Aorta (tissue), 5 donors: ENCODE results near the gene WARS2. TPM values are rescaled to one million over a fixed set of nuclear protein-coding genes. Genes with fewer than 3 reads are reported as not detected.

Source experiments
- ATAC-seq: fragments of 200-7000 bp; cut with Tn5 transposase; one replicate; pipeline ENCODE4 v1.9.1; 2022; ENCODE audit warnings: moderate library complexity; ENCODE audit not compliant: low FRiP score
- DNase-seq, 2 donors: peaks; one replicate each; pipeline ENCODE4 v3.0.0-alpha.2; 2020
- H3K27ac ChIP-seq, 2 donors: one replicate each; pipeline ENCODE4 v1.5.1; 2013; ENCODE audit warnings: low read length in 2 of 2, mild to moderate bottlenecking in 2 of 2, moderate library complexity in 2 of 2, control low read depth in 1 of 2, inconsistent platforms in 1 of 2, low read depth in 1 of 2
- H3K27me3 ChIP-seq, 2 donors: one replicate each; pipeline ENCODE4 v1.6.1; 2013; ENCODE audit warnings: control low read depth in 1 of 2, low read length in 1 of 2, mild to moderate bottlenecking in 1 of 2, moderate library complexity in 1 of 2; ENCODE audit not compliant: insufficient read depth in 2 of 2, control insufficient read depth in 1 of 2
- H3K36me3 ChIP-seq, 2 donors: one replicate each; pipeline ENCODE4 v1.6.1; 2013; ENCODE audit warnings: control low read depth in 1 of 2, low read length in 1 of 2, mild to moderate bottlenecking in 1 of 2; ENCODE audit not compliant: insufficient read depth in 2 of 2, control insufficient read depth in 1 of 2
- H3K4me1 ChIP-seq, 2 donors: one replicate each; pipeline ENCODE4 v1.6.1; 2013; ENCODE audit warnings: low read length in 2 of 2, control low read depth in 1 of 2, mild to moderate bottlenecking in 1 of 2, moderate library complexity in 1 of 2; ENCODE audit not compliant: insufficient read depth in 2 of 2, control insufficient read depth in 1 of 2
- H3K4me3 ChIP-seq, 2 donors: one replicate each; pipeline ENCODE4 v1.5.1; 2013; ENCODE audit warnings: low read length in 2 of 2, control low read depth in 1 of 2, mild to moderate bottlenecking in 1 of 2
- H3K9me3 ChIP-seq: one replicate; pipeline ENCODE4 v1.6.1; 2013; ENCODE audit warnings: mild to moderate bottlenecking, low read length; ENCODE audit not compliant: control insufficient read depth
- WGBS, 2 donors: extraction: QIAGEN DNeasy Blood & Tissue Kit; methylation state at CpG; one replicate each; pipeline ENCODE4 v1.1.7; 2013; 5-methylcytosine and 5-hydroxymethylcytosine counted together
- intact Hi-C, 2 donors: fragments of 100-400 bp; cut with DNase I; formaldehyde crosslinking; loops; one replicate each; pipeline versions ENCODE4 v1.14.2 to v1.15.0; 2022
- polyA plus RNA-seq, 2 donors: library from polyadenylated mRNA; stranded (reverse); fragments of 200-250 nt; gene quantifications; one replicate each; pipeline ENCODE4 v1.2.3, GENCODE V29; 2013
- total RNA-seq, 2 donors: library from RNA; stranded (reverse); fragmentation: NEBNext Ultra II Directional; extraction: Animal tissue kit (Norgen Biotek cat#: 25700); gene quantifications; one replicate each; pipeline ENCODE4 v1.2.1, GENCODE V29; 2021
- donor health status: healthy with polysubstance abuse.
- donor health status: Bipolar disorder and iron deficiency.
- donor health status: DM: no; HTN: no; CAD: no.
- donor health status: DM: no; HTN: no; CAD: no.
- donor health status: DM: yes; HTN: yes; CAD: no.

Gene WARS2
- total and polyA plus RNA-seq, 4 donors, result 6.6 to 11.5 (median 8.7) TPM

DNA sequence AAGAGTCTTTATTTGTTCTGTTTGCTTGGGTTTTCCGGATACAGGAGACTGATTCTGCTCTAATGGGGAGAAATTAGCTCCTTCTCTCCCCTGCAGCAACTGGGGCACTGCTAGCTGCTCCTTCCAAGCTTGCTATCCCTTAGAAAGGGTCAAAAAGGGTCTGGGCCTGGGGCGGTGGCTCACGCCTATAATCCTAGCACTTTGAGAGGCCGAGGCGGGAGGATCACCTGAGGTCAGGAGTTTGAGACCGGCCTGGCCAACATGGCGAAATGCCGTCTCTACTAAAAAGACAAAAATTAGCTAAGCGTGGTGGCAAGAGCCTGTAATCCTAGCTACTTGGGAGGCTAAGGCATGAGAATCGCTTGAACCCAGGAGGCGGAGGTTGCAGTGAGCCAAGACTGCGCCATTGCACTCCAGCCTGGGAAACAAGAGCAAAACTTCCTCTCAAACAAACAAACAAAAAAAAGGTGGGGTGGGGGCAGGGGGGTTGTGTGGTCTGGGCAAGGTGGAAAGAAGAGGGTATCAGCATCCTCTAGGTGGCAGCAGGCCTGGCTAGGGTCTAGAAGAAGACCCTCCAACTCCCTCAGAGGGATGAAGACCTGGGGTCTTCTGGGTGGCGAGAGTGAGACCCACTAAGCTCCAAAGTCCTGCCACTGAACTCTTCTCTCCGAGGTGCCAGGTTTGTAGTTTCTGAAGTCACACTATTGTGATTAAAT, 136.9 kb downstream of the WARS2 start:
- DNase-seq (no peak), ATAC-seq (no peak)
- 60 to 73% methylated on average over 14 of the region's 14 CpGs for WGBS, 2 donors
- Histone ChIP-seq H3K27ac (no peak overlapping the region), H3K36me3 (no peaks in the 10 kb centered on the region), H3K4me1 (no peaks in the 10 kb centered on the region), H3K9me3 (no peaks in the 10 kb centered on the region), H3K27me3 (peaks cover 0 to 2% of the 10 kb centered on the region in 2 donors), H3K4me3 (no peak overlapping the region)
- intact Hi-C loops, result no loop called here

- no peaks in the 10 kb centered on the region for H3K9me3 ChIP-seq
- H3K4me1 ChIP-seq, result no peaks in the 10 kb centered on the region
- no peak overlapping the region for H3K4me3 ChIP-seq
- peaks cover 0 to 2% of the 10 kb centered on the region in 2 donors for H3K27me3 ChIP-seq
- intact Hi-C loops, result no loop called here
- no peaks in the 10 kb centered on the region for H3K36me3 ChIP-seq
- 19 to 25% methylated on average over 16 of the region's 16 CpGs for WGBS, 2 donors
- no peak overlapping the region for H3K27ac ChIP-seq
- no peak for DNase-seq
- ATAC-seq, result peak; percentile 28
These were observed 138.3 kb downstream of the WARS2 start for GRCh38 chr1:119002028-119002686.

GRCh38 chr1:119001181-119002027, 139.0 kb downstream of the WARS2 start:
- DNase-seq (no peak), ATAC-seq (no peak)
- Histone ChIP-seq H3K9me3 (no peaks in the 10 kb centered on the region), H3K27me3 (peaks cover 0 to 2% of the 10 kb centered on the region in 2 donors), H3K27ac (no peak overlapping the region), H3K36me3 (no peaks in the 10 kb centered on the region), H3K4me3 (no peak overlapping the region), H3K4me1 (no peaks in the 10 kb centered on the region)
- intact Hi-C loops, result no loop called here
- 3 to 4% methylated on average over 48 to 49 of the region's 49 CpGs for WGBS, 2 donors

DNA sequence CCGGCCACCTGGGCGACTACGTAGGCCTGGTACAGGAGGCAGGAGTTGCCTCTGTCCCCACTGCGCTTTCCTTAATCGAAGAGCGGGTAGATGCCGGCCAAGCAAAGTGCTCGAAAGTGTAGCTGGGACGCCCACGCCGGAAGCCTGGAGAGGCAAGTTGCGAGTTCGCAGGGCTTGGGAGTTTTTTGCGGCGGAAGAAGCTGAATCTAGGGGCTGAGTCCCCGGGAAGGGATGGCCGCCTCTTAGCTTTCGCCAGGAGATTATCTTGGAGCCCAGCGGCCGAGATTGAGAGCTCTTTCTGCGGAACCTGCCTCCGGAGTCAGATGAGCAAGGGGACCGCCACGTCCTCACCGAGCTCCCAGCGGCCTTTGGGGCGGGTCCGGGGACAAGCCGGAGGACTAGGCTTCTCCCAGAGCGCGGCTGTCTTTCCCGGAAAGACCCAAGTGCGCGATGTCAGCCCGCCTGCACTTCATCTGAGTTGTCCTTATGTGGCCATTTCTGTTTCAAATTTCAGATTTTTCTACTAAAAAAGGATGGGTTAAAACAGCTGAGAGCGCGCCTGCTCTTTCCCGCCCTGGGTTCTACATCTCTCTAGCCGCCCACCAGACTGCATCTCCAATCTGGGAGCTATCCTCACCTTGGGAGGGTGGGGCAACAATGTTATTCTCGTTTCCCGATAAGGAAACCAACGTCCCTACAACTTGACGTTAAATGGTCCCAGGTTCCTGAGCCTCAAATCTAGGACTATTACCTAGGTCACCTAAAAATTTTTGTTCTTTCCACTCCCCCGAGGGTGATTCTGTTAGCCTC, 139.9 kb downstream of the WARS2 start:
- ATAC-seq (peak; percentile 27), DNase-seq (no peak)
- Histone ChIP-seq H3K4me3 (no peak overlapping the region), H3K27me3 (peaks cover 0 to 2% of the 10 kb centered on the region in 2 donors), H3K27ac (no peak overlapping the region), H3K4me1 (no peaks in the 10 kb centered on the region), H3K9me3 (no peaks in the 10 kb centered on the region), H3K36me3 (no peaks in the 10 kb centered on the region)
- intact Hi-C loops, result no loop called here
- WGBS, 2 donors, result 3 to 4% methylated on average over 44 of the region's 44 CpGs

DNA sequence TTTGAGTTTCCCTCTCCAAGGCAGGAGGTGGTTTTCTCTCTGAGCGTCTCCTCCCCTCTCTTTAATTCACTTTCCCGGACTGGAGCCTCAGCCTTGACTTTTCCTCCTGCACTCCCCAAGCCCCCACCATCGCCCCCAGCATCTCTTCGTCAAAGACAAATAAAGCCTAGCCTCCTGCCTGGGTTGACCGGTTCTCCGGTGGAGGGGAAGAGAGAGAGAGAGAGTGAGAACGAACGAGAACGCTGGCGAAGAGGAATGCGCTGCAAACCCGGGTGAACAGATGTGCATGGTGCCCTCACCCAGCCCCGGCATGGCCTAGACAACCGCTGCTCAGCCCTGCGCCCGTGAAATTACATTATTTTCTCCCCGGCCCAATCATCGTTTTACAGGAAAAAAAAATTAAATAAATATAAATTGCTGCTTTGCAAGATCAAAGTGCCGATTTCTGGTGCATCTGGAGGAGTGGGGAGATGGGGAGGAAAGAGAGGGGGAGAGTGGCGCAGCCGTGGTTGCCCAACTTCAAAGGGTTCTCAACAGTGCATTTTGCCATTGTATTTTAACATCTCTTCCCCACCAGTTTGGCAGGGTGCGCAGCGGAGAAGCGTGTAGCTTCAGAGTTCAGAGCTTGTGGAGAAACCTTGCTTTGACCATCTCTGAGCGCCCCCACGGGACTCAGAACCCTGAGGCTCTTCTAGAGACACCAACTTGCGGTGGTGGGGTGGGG, 140.9 kb downstream of the WARS2 start:
- Histone ChIP-seq H3K4me3 (no peak overlapping the region), H3K36me3 (no peaks in the 10 kb centered on the region), H3K4me1 (no peaks in the 10 kb centered on the region), H3K27me3 (no peaks in the 10 kb centered on the region), H3K9me3 (no peaks in the 10 kb centered on the region), H3K27ac (no peak overlapping the region)
- DNase-seq (no peak), ATAC-seq (no peak)
- WGBS, 2 donors, result 18 to 20% methylated on average over 27 of the region's 27 CpGs
- intact Hi-C loops, result no loop called here

- intact Hi-C loops, result no loop called here
- no peaks in the 10 kb centered on the region for H3K27me3 ChIP-seq
- no peaks in the 10 kb centered on the region for H3K36me3 ChIP-seq
These were observed 142.3 kb downstream of the WARS2 start for GRCh38 chr1:118998171-118998570.

GRCh38 chr1:118997225-118997624, 143.2 kb downstream of the WARS2 start:
- Histone ChIP-seq H3K27me3 (no peaks in the 10 kb centered on the region), H3K36me3 (no peaks in the 10 kb centered on the region)
- 21 to 43% methylated on average over 7 of the region's 7 CpGs for WGBS, 2 donors

More at GRCh38 chr1:118998171-118998570, 142.3 kb downstream of the WARS2 start:
- H3K9me3 ChIP-seq, result no peaks in the 10 kb centered on the region
- DNase-seq, result no peak
- no peak for ATAC-seq
- 62 to 63% methylated on average over 2 of the region's 2 CpGs for WGBS, 2 donors
- no peaks in the 10 kb centered on the region for H3K4me1 ChIP-seq
- no peak overlapping the region for H3K4me3 ChIP-seq
- H3K27ac ChIP-seq, result no peak overlapping the region

More at GRCh38 chr1:118997225-118997624, 143.2 kb downstream of the WARS2 start:
- intact Hi-C loops, result no loop called here
- DNase-seq (no peak), ATAC-seq (no peak)
- Histone ChIP-seq H3K4me3 (no peak overlapping the region), H3K27ac (no peak overlapping the region), H3K9me3 (no peaks in the 10 kb centered on the region), H3K4me1 (no peaks in the 10 kb centered on the region)
